GM12878 (cell line): Measurements from ENCODE around the gene FAM118B. TPM values are rescaled to one million over a fixed set of nuclear protein-coding genes. Genes with fewer than 3 reads are reported as not detected.

Source experiments
- ATAC-seq: fragments of 200-7000 bp; cut with Tn5 transposase; 3 replicates; pipeline ENCODE4 v1.9.1; 2020; ENCODE audit warnings: mild to moderate bottlenecking, moderate library complexity
- Bru-seq: library from RNA; stranded (reverse); fragments of 400-500 nt; gene quantifications from one replicate; lab custom pipeline; 2021; lab: Mats Ljungman, UMichigan
- BruChase-seq, 2 experiments: library from RNA; stranded (reverse); fragments of 400-500 nt; gene quantifications; one replicate each; lab custom pipeline; 2021; lab: Mats Ljungman, UMichigan
- BruUV-seq: library from RNA; stranded (reverse); fragments of 400-500 nt; replicated peaks from 2 replicates; lab custom pipeline; 2021; lab: Mats Ljungman, UMichigan
- CTCF ChIA-PET: fragments of 300-600 bp; sonication (Branson Sonifier 250); formaldehyde crosslinking; extraction: SDS; loops from one replicate; lab custom pipeline; 2021; ENCODE audit warnings: inconsistent platforms; lab: Yijun Ruan, JAX
- POLR2A ChIA-PET: fragments of 350-600 bp; formaldehyde crosslinking; extraction: SDS; loops from one replicate; lab custom pipeline; 2021; ENCODE audit warnings: inconsistent platforms; lab: Charles Lee
- RAD21 ChIA-PET: fragments of 300-600 bp; sonication (Branson Sonifier 250); formaldehyde crosslinking; loops from one replicate; lab custom pipeline; 2023; ENCODE audit warnings: antibody characterized with exemption; ENCODE audit not compliant: unreplicated experiment; lab: Charles Lee
- SMC1A ChIA-PET: fragments of 300-600 bp; sonication (Branson Sonifier 250); formaldehyde crosslinking; loops from one replicate; lab custom pipeline; 2023; ENCODE audit not compliant: unreplicated experiment, uncharacterized antibody; lab: Charles Lee
- DNase-seq: peaks from one replicate; pipeline ENCODE4 v3.0.0-alpha.2; 2011; ENCODE audit warnings: low read depth, low spot score
- FAIRE-seq: peaks from 3 replicates; lab custom pipeline; 2011; peaks lifted over from hg19 to GRCh38; lab: Jason Lieb, UNC
- H2AFZ ChIP-seq: 2 replicates; pipeline ENCODE4 v1.6.0; 2011; ENCODE audit warnings: low read depth, low read length, control low read depth; ENCODE audit not compliant: control insufficient read depth
- H3K27ac ChIP-seq: 2 replicates; pipeline ENCODE4 v1.5.1; 2011; ENCODE audit warnings: control low read depth; ENCODE audit not compliant: control insufficient read depth, insufficient read depth
- H3K27me3 ChIP-seq, 2 experiments: replicated peaks in 1 of 2; 2 replicates each; pipeline versions ENCODE4 v1.6.0 to v1.6.1; 2011; ENCODE audit warnings: low read length in 1 of 2; ENCODE audit not compliant: control insufficient read depth in 2 of 2, insufficient read depth in 2 of 2
- H3K36me3 ChIP-seq, 2 experiments: 2 replicates each; pipeline ENCODE4 v1.5.1; 2011; ENCODE audit warnings: low read length in 1 of 2; ENCODE audit not compliant: control insufficient read depth in 2 of 2, insufficient read depth in 2 of 2
- H3K4me1 ChIP-seq: 2 replicates; pipeline ENCODE4 v1.6.1; 2011; ENCODE audit warnings: mild to moderate bottlenecking, low read length, moderate library complexity, mixed read lengths; ENCODE audit not compliant: control insufficient read depth, insufficient read depth
- H3K4me2 ChIP-seq: 2 replicates; pipeline ENCODE4 v1.6.0; 2011; ENCODE audit warnings: control low read depth; ENCODE audit not compliant: control insufficient read depth, insufficient read depth
- H3K4me3 ChIP-seq: fragments of 200-600 bp; sonication (generic); 2 replicates; pipeline ENCODE4 v1.5.1; 2016
- H3K79me2 ChIP-seq: 2 replicates; pipeline ENCODE4 v1.6.0; 2011; ENCODE audit warnings: low read length; ENCODE audit not compliant: control insufficient read depth, insufficient read depth
- H3K9ac ChIP-seq: 2 replicates; pipeline ENCODE4 v1.8.0; 2011; ENCODE audit warnings: low read length, control low read depth, mixed read lengths; ENCODE audit not compliant: control insufficient read depth, insufficient read depth
- H3K9me3 ChIP-seq: replicated peaks from 3 replicates; pipeline ENCODE4 v1.5.1; 2011; ENCODE audit warnings: mild to moderate bottlenecking, low read length; ENCODE audit not compliant: control insufficient read depth, insufficient read depth
- H4K20me1 ChIP-seq: 2 replicates; pipeline ENCODE4 v1.6.0; 2011; ENCODE audit not compliant: control insufficient read depth, insufficient read depth
- EGR1 ChIP-seq, 2 experiments: IDR thresholded peaks; 1 replicate in 1 of 2; 2 replicates in 1 of 2; pipeline ENCODE4 v1.6.1; 2011 to 2012; ENCODE audit warnings: low read depth in 2 of 2, low read length in 2 of 2, borderline replicate concordance in 1 of 2, mild to moderate bottlenecking in 1 of 2, moderate library complexity in 1 of 2
- HCFC1 ChIP-seq: fragments of 150-350 bp; IDR thresholded peaks from 2 replicates; pipeline ENCODE4 v1.6.1; 2014; ENCODE audit warnings: low read length
- NKRF ChIP-seq: fragments of 450-650 bp; conservative IDR thresholded peaks from 2 replicates; pipeline ENCODE4 v1.6.1; 2017; ENCODE audit warnings: mild to moderate bottlenecking, moderate library complexity
- NRF1 ChIP-seq: conservative IDR thresholded peaks from 2 replicates; pipeline ENCODE4 v1.6.1; 2011; ENCODE audit warnings: mild to moderate bottlenecking, low read depth, low read length, improper control_type of control experiment
- POLR2A ChIP-seq: IDR thresholded peaks from 2 replicates; pipeline ENCODE4 v1.6.1; 2011; ENCODE audit warnings: low read depth, mild to moderate bottlenecking, low read length
- RFX5 ChIP-seq: IDR thresholded peaks from 2 replicates; pipeline ENCODE4 v1.6.1; 2011; ENCODE audit warnings: low read depth, low read length, improper control_type of control experiment
- SMAD1 ChIP-seq: fragments of 450-650 bp; IDR thresholded peaks from 2 replicates; pipeline ENCODE4 v1.6.1; 2018; ENCODE audit warnings: mild to moderate bottlenecking, low read depth; ENCODE audit not compliant: partially characterized antibody
- SRF ChIP-seq, 2 experiments: IDR thresholded peaks; 2 replicates each; pipeline ENCODE4 v1.6.1; 2011; ENCODE audit warnings: low read depth in 2 of 2, low read length in 2 of 2, mild to moderate bottlenecking in 1 of 2, moderate library complexity in 1 of 2
- ZNF24 ChIP-seq: fragments of 450-650 bp; IDR thresholded peaks from 2 replicates; pipeline ENCODE4 v1.6.1; 2017; ENCODE audit warnings: antibody characterized with exemption, mild to moderate bottlenecking
- ZNF687 ChIP-seq: fragments of 450-650 bp; IDR thresholded peaks from 2 replicates; pipeline ENCODE4 v1.6.1; 2017; ENCODE audit warnings: mild to moderate bottlenecking, moderate library complexity
- ZSCAN29 ChIP-seq: fragments of 450-650 bp; IDR thresholded peaks from 2 replicates; pipeline ENCODE4 v1.6.1; 2017; ENCODE audit warnings: mild to moderate bottlenecking, moderate library complexity
- WGBS: methylation state at CpG from one replicate; pipeline ENCODE4 v1.1.6; 2016; ENCODE audit warnings: low lambda C conversion rate; ENCODE audit not compliant: insufficient replicate concordance, insufficient coverage; ENCODE audit errors: missing lambda C conversion rate; 5-methylcytosine and 5-hydroxymethylcytosine counted together
- in situ Hi-C: fragments of 300-500 bp; cut with MboI; formaldehyde crosslinking; loops from 9 replicates; pipeline ENCODE4 v1.14.3; 2018; ENCODE audit warnings: mixed read lengths
- intact Hi-C: fragments of 100-400 bp; cut with micrococcal nuclease; formaldehyde crosslinking; loops from one replicate; pipeline ENCODE4 v1.14.2; 2022; ENCODE audit not compliant: unreplicated experiment
- long read RNA-seq, 2 experiments: library from polyadenylated mRNA; unstranded; transcript quantifications; one replicate each; pipeline ENCODE4 v2.0.0, GENCODE V29; 2019 to 2020
- polyA minus RNA-seq, 3 experiments: library from RNA; depleted of rRNA, polyadenylated mRNA; stranded (reverse); fragments of >200 nt; gene quantifications; 2 replicates each; pipeline ENCODE4 v1.2.3, GENCODE V29; 2011
- polyA plus RNA-seq, 11 experiments: library from polyadenylated mRNA; depleted of rRNA in 4 of 11; unstranded in 6 of 11; stranded (reverse) in 5 of 11; fragments of >200 nt; fragmentation: Nextera tagmentation in 4 of 11; fragmentation: Illumina TruSeq in 1 of 11; extraction: Ambion mirVana in 4 of 11; extraction: Trizol in 1 of 11; gene quantifications; 1 replicate in 1 of 11; 2 replicates in 10 of 11; pipeline versions ENCODE4 v1.2.1 to v1.2.3, GENCODE V29; 2011 to 2016; ENCODE audit warnings: inconsistent platforms in 2 of 11, missing spikeins in 2 of 11, low read depth in 1 of 11
- total RNA-seq, 4 experiments: library from RNA; depleted of rRNA in 3 of 4; stranded (reverse); fragments of >200 nt in 3 of 4; fragmentation: Illumina TruSeq in 1 of 4; extraction: Trizol in 1 of 4; gene quantifications; 2 replicates each; pipeline versions ENCODE4 v1.2.1 to v1.2.3, GENCODE V29; 2013 to 2021

FAM118B gene
- 15.7 and 19.1 TPM in 2 replicates for total RNA-seq (2013; cell fraction: nucleolus; rRNA removed)
- total RNA-seq (2014; rRNA removed) (13.8 and 14.5 TPM in 2 replicates), total RNA-seq (2014; rRNA removed; fragmentation: Illumina TruSeq; extraction: Trizol) (16.5 and 16.6 TPM in 2 replicates), total RNA-seq (2021) (12.0 and 15.0 TPM in 2 replicates), polyA plus RNA-seq (2011; rRNA removed) (16.6 and 18.1 TPM in 2 replicates), polyA plus RNA-seq (2014; fragmentation: Illumina TruSeq; extraction: Trizol) (13.8 and 15.0 TPM in 2 replicates), polyA plus RNA-seq (2014; fragmentation: Nextera tagmentation; extraction: Ambion mirVana) (10 to 100 TPM; 21.3 to 24.7 TPM), polyA plus RNA-seq (2014; rRNA removed) (12.1 and 12.8 TPM in 2 replicates), polyA plus RNA-seq (2016; fragmentation: Nextera tagmentation; extraction: Ambion mirVana) (10 to 100 TPM; 29.0 to 29.7 TPM), polyA minus RNA-seq (2011; rRNA and poly(A)+ RNA removed) (8.3 and 9.3 TPM in 2 replicates), Bru-seq, nascent RNA (percentile 59 among the genes with signal in this experiment), BruChase-seq, experiment 1, labeled RNA remaining after a 6-hour chase (percentile 55 among the genes with signal in this experiment), BruChase-seq, experiment 2, labeled RNA remaining after a 2-hour chase (percentile 59 among the genes with signal in this experiment)
- 4.8 TPM for polyA plus RNA-seq (2011; ENCODE audit: low read depth)
- polyA plus RNA-seq (2011; cell fraction: cytosol; rRNA removed) = 9.1 and 10.0 TPM in 2 replicates
- polyA plus RNA-seq (2011; cell fraction: nucleus; rRNA removed) = 7.4 and 7.9 TPM in 2 replicates
- polyA plus RNA-seq (2012) = 6.3 and 7.4 TPM in 2 replicates
- polyA minus RNA-seq (2011; cell fraction: cytosol; rRNA and poly(A)+ RNA removed) = 2.3 and 2.4 TPM in 2 replicates
- polyA minus RNA-seq (2011; cell fraction: nucleus; rRNA and poly(A)+ RNA removed) = 6.8 and 9.9 TPM in 2 replicates
- long read RNA-seq, experiment 1, transcript FAM118B-209 (9 exons, 2,402 nt) = major isoform, 10 of 20 reads
- long read RNA-seq, experiment 1, partial matches to known transcripts = 0 of 20 reads
- long read RNA-seq, experiment 1, other reads (novel, unspliced or antisense) = 9 of 20 reads
- long read RNA-seq, experiment 2, transcript FAM118B-209 (9 exons, 2,402 nt) = major isoform, 65 of 128 reads
- long read RNA-seq, experiment 2, partial matches to known transcripts = 8 of 128 reads
- long read RNA-seq, experiment 2, other reads (novel, unspliced or antisense) = 51 of 128 reads

- FAIRE-seq (peak; percentile 38), DNase-seq (peak; percentile 87), ATAC-seq (peak; percentile 97)
- WGBS = 1% methylated on average over 59 of the region's 62 CpGs
- ChIA-PET CTCF (interaction anchor here (1.0 to 1.5 kb wide), 2 partner anchors 18 to 269 kb away, joined by 3 to 6 read pairs; no protein-coding TSS in a partner anchor), POLR2A (interaction anchor here (1.0 to 1.5 kb wide), 2 partner anchors 14 to 88 kb away, joined by 3 read pairs; no protein-coding TSS in a partner anchor), SMC1A (interaction anchor here (0.5 to 2.2 kb wide), 6 partner anchors 10 to 324 kb away, joined by 3 to 10 read pairs (median 4); partner anchors contain the start of genes FOXRED1, HYLS1 and SRPRA), RAD21 (interaction anchor here (0.6 to 1.5 kb wide), 3 partner anchors 18 to 93 kb away, joined by 3 to 4 read pairs (median 3); partner anchors contain the start of gene DCPS)
- Histone ChIP-seq H3K27ac (peak within 1 kb of the TSS; percentile 74), H3K36me3 (peaks cover 2 to 3% of the 10 kb centered on the region in 2 experiments; a peak in 2 of 4 replicates), H3K9me3 (no peaks in the 10 kb centered on the region), H4K20me1 (no peaks in the 10 kb centered on the region), H3K4me3 (peak within 1 kb of the TSS; percentile 99), H3K9ac (peak within 1 kb of the TSS; percentile 83), H2AFZ (peak within 1 kb of the TSS; percentile 97), H3K79me2 (peaks cover 16% of the 10 kb centered on the region), H3K4me2 (peak within 1 kb of the TSS; percentile 82), H3K27me3 (no peaks in the 10 kb centered on the region), H3K4me1 (peaks cover 3% of the 10 kb centered on the region)
- intact Hi-C loops (loop anchor here (5.0 kb wide), 1 partner anchor 56 kb away; the partner anchor contains the start of genes FOXRED1 and SRPRA), in situ Hi-C loops (no loop called here)
- no TSS peak for BruUV-seq
- TF ChIP-seq NKRF = peak; percentile 97
- no peak for TF ChIP-seq RFX5
- TF ChIP-seq SMAD1 = no peak
- TF ChIP-seq ZSCAN29 = no peak
- TF ChIP-seq NRF1 = peak; percentile 90
- TF ChIP-seq ZNF24 = no peak
- TF ChIP-seq EGR1 (IDR thresholded peaks at IDR 0.05; ENCODE audit: borderline replicate concordance in 1 of 2, low read depth in 2 of 2, low read length in 2 of 2) = peak; percentile 38 to 77
- TF ChIP-seq POLR2A = peak; percentile 93
- TF ChIP-seq HCFC1 = peak; percentile 64
- TF ChIP-seq ZNF687 = no peak
- no peak for TF ChIP-seq SRF (IDR thresholded peaks at IDR 0.05; ENCODE audit: low read depth in 2 of 2, low read length in 2 of 2)
Observed at GRCh38 chr11:126211236-126212088, at the start of gene FAM118B, which contains the start of gene RPUSD4. Gene FAM118B (plus strand): TSS chr11:126211782. CDS start chr11:126235002, 23,220 bp downstream. Gene RPUSD4 (minus strand): TSS chr11:126211650. CDS start chr11:126211638, 12 bp downstream.
